DMS 273 treated with DMSO at 0.1 percent for 48 hours (cell line): ENCODE measurements around the gene MADCAM1.
"Not testable (repeated sequence)": the region's sequence is repeated elsewhere in the genome, so short reads cannot be mapped to it uniquely, and the experiment has no call there.

Source experiments
- DNase-seq: peaks from one replicate; lab custom pipeline; 2025; lab: John Stamatoyannopoulos, UW

Gene MADCAM1

GRCh38 chr19:496112-496665 lies at the start of gene MADCAM1:
Gene MADCAM1 (plus strand): TSS chr19:496486. CDS start chr19:496500, 14 bp downstream.
- DNase-seq, result no peak

GRCh38 chr19:447064-447426 lies 49.2 kb upstream of the MADCAM1 start:
- no peak for DNase-seq

- DNase-seq, result no peak
Observed at GRCh38 chr19:447816-448560, 48.3 kb upstream of the MADCAM1 start.

- no peak for DNase-seq
Observed at GRCh38 chr19:449916-450315, 46.4 kb upstream of the MADCAM1 start.

- not testable (repeated sequence) for DNase-seq
Observed at GRCh38 chr19:450912-451481, 45.3 kb upstream of the MADCAM1 start.

GRCh38 chr19:452829-453228 lies 43.5 kb upstream of the MADCAM1 start:
- no peak for DNase-seq

GRCh38 chr19:453606-454005 lies 42.7 kb upstream of the MADCAM1 start:
- DNase-seq, result no peak

GRCh38 chr19:455031-455705 lies 41.1 kb upstream of the MADCAM1 start:
- DNase-seq, result no peak

- DNase-seq, result no peak
Observed at GRCh38 chr19:455851-456546, 40.3 kb upstream of the MADCAM1 start.

GRCh38 chr19:456547-457110 lies 39.7 kb upstream of the MADCAM1 start:
- DNase-seq, result no peak

- DNase-seq, result no peak
Observed at GRCh38 chr19:457636-458035, 38.6 kb upstream of the MADCAM1 start.

- no peak for DNase-seq
Observed at GRCh38 chr19:458091-459042, 37.9 kb upstream of the MADCAM1 start.

- DNase-seq, result no peak
Observed at GRCh38 chr19:459724-460511, 36.4 kb upstream of the MADCAM1 start.

- no peak for DNase-seq
Observed at GRCh38 chr19:460877-461720, 35.2 kb upstream of the MADCAM1 start, which contains the start of gene SHC2. Gene SHC2 (minus strand): TSS chr19:461033. CDS start chr19:460996, 37 bp downstream.

- no peak for DNase-seq
Observed at GRCh38 chr19:461721-462551, 34.4 kb upstream of the MADCAM1 start.

- no peak for DNase-seq
Observed at GRCh38 chr19:463483-464207, 32.6 kb upstream of the MADCAM1 start.

GRCh38 chr19:464208-464545 lies 32.1 kb upstream of the MADCAM1 start:
- DNase-seq, result no peak
